ENCODE measurements around the gene AASS.

- TF ChIP-seq CTCF (IDR thresholded peaks at IDR 0.05) = no peak
- no peak for TF ChIP-seq POLR2A (IDR thresholded peaks at IDR 0.05)
- TF ChIP-seq EP300 (IDR thresholded peaks at IDR 0.05; ENCODE audit: low read depth) = no peak
- TF ChIP-seq POLR2AphosphoS5 (IDR thresholded peaks at IDR 0.05) = no peak
Observed at GRCh38 chr7:122033641-122034040, 110.4 kb downstream of the AASS start.
